B cell (primary cell): Measurements from ENCODE around the gene SLC2A4RG. TPM values are rescaled to one million over a fixed set of nuclear protein-coding genes. Genes with fewer than 3 reads are reported as not detected.

Experiments
- ATAC-seq: fragments of 200-7000 bp; cut with Tn5 transposase; one replicate; pipeline ENCODE4 v1.10.0; 2021; ENCODE audit warnings: low read depth, mild to moderate bottlenecking, moderate number of reproducible peaks, moderate library complexity
- CTCF ChIA-PET: fragments of 350-600 bp; sonication (Branson Sonifier 250); formaldehyde crosslinking; loops from one replicate; lab custom pipeline; 2021; ENCODE audit warnings: antibody characterized with exemption, inconsistent platforms; lab: Charles Lee
- POLR2A ChIA-PET: fragments of 350-600 bp; sonication (Branson Sonifier 250); formaldehyde crosslinking; loops from one replicate; lab custom pipeline; 2021; ENCODE audit warnings: antibody characterized with exemption; lab: Charles Lee
- DNase-seq: peaks from one replicate; pipeline ENCODE4 v3.0.0; 2013
- H2AFZ ChIP-seq: 2 replicates; pipeline ENCODE4 v1.6.1; 2012; ENCODE audit warnings: mild to moderate bottlenecking, low read depth, low read length; ENCODE audit not compliant: insufficient read depth, poor library complexity, severe bottlenecking
- H3K27ac ChIP-seq, 2 donors: 1 replicate in 1 of 2; 2 replicates in 1 of 2; pipeline ENCODE4 v1.5.1; 2012 to 2013; ENCODE audit warnings: low read length in 2 of 2, mild to moderate bottlenecking in 2 of 2, moderate library complexity in 1 of 2
- H3K27me3 ChIP-seq, 4 experiments: fragments of 200-600 bp in 1 of 4; sonication (generic) in 1 of 4; replicated peaks in 1 of 4; 1 replicate in 2 of 4; 2 replicates in 2 of 4; pipeline versions ENCODE4 v1.6.1 to v1.7.0; 2013 to 2016; ENCODE audit warnings: low read length in 3 of 4, mild to moderate bottlenecking in 2 of 4, mixed read lengths in 1 of 4, moderate library complexity in 1 of 4; ENCODE audit not compliant: insufficient read depth in 4 of 4, control insufficient read depth in 3 of 4; ENCODE audit errors: control extremely low read depth in 1 of 4
- H3K36me3 ChIP-seq, 2 experiments: replicated peaks in 1 of 2; 1 replicate in 1 of 2; 2 replicates in 1 of 2; pipeline versions ENCODE4 v1.6.1 to v1.7.1; 2013; ENCODE audit warnings: low read length in 1 of 2; ENCODE audit not compliant: insufficient read depth in 2 of 2, control insufficient read depth in 1 of 2; ENCODE audit errors: control extremely low read depth in 1 of 2, extremely low read depth in 1 of 2
- H3K4me1 ChIP-seq, 2 donors: fragments of 200-600 bp in 1 of 2; sonication (generic) in 1 of 2; 1 replicate in 1 of 2; 2 replicates in 1 of 2; pipeline versions ENCODE4 v1.5.1 to v1.6.1; 2013 to 2017; ENCODE audit warnings: low read length in 2 of 2; ENCODE audit not compliant: control insufficient read depth in 2 of 2, insufficient read depth in 2 of 2
- H3K4me2 ChIP-seq: replicated peaks from 2 replicates; pipeline ENCODE3; 2012; ENCODE audit warnings: mild to moderate bottlenecking, low read depth, low read length; ENCODE audit not compliant: poor library complexity, severe bottlenecking
- H3K4me3 ChIP-seq, 5 experiments: fragments of 200-600 bp in 1 of 5; sonication (generic) in 1 of 5; 1 replicate in 3 of 5; 2 replicates in 2 of 5; pipeline versions ENCODE4 v1.5.1 to v1.7.0; 2011 to 2016; ENCODE audit warnings: low read length in 4 of 5, mild to moderate bottlenecking in 4 of 5, low read depth in 2 of 5, control low read depth in 1 of 5, moderate library complexity in 1 of 5; ENCODE audit not compliant: insufficient read depth in 1 of 5; ENCODE audit errors: control extremely low read depth in 1 of 5, extremely low read depth in 1 of 5
- H3K79me2 ChIP-seq: fragments of 200-600 bp; sonication (generic); one replicate; pipeline ENCODE4 v1.6.0; 2016; ENCODE audit warnings: low read length; ENCODE audit not compliant: control insufficient read depth, insufficient read depth
- H3K9ac ChIP-seq: fragments of 200-600 bp; sonication (generic); 2 replicates; pipeline ENCODE4 v1.6.1; 2017; ENCODE audit warnings: mild to moderate bottlenecking, low read length, moderate library complexity
- H3K9me3 ChIP-seq, 3 donors: one replicate each; pipeline versions ENCODE4 v1.6.1 to v1.7.1; 2013; ENCODE audit warnings: low read length in 2 of 3; ENCODE audit not compliant: control insufficient read depth in 2 of 3, insufficient read depth in 1 of 3; ENCODE audit errors: control extremely low read depth in 1 of 3
- H4K20me1 ChIP-seq: 2 replicates; pipeline ENCODE4 v1.6.0; 2012; ENCODE audit warnings: mild to moderate bottlenecking, low read length; ENCODE audit not compliant: insufficient read depth, control insufficient read depth, poor library complexity, severe bottlenecking
- H3K27ac Mint-ChIP-seq: one replicate; pipeline ENCODE4 v1.8.0; 2021; ENCODE audit warnings: mixed read lengths
- H3K27me3 Mint-ChIP-seq: one replicate; pipeline ENCODE4 v1.8.0; 2021; ENCODE audit warnings: mixed read lengths
- H3K4me1 Mint-ChIP-seq: one replicate; pipeline ENCODE4 v1.8.0; 2021; ENCODE audit warnings: mixed read lengths
- H3K4me3 Mint-ChIP-seq: one replicate; pipeline ENCODE4 v1.8.0; 2021; ENCODE audit warnings: mixed read lengths
- H3K9me3 Mint-ChIP-seq: one replicate; pipeline ENCODE4 v1.8.0; 2022; ENCODE audit warnings: mixed read lengths; ENCODE audit not compliant: insufficient read depth
- EZH2 ChIP-seq: IDR thresholded peaks from 2 replicates; pipeline ENCODE4 v1.6.1; 2012; ENCODE audit warnings: borderline replicate concordance, low read depth, mild to moderate bottlenecking, moderate library complexity, low read length; ENCODE audit not compliant: insufficient read depth, poor library complexity, severe bottlenecking
- WGBS: methylation state at CpG from one replicate; pipeline ENCODE4 v1.1.5; 2013; ENCODE audit warnings: missing lambda C conversion rate; ENCODE audit not compliant: insufficient coverage; 5-methylcytosine and 5-hydroxymethylcytosine counted together
- intact Hi-C: fragments of 100-400 bp; cut with micrococcal nuclease; formaldehyde crosslinking; loops from one replicate; pipeline ENCODE4 v1.10.0; 2022
- polyA plus RNA-seq: library from polyadenylated mRNA; depleted of rRNA; stranded (reverse); fragments of >200 nt; gene quantifications from 2 replicates; pipeline ENCODE4 v1.2.3, GENCODE V29; 2012
- total RNA-seq, 2 donors: library from RNA; stranded (reverse); fragments of 120-200 nt in 1 of 2; gene quantifications; 1 replicate in 1 of 2; 2 replicates in 1 of 2; pipeline versions ENCODE4 v1.2.3 to v1.2.4, GENCODE V29; 2013 to 2022
- TF ChIP-seq, protein P1 (sequence below): fragments of 200-600 bp; IDR thresholded peaks from one replicate; pipeline ENCODE4 v1.8.0; 2022; ENCODE audit warnings: antibody characterized with exemption, mild to moderate bottlenecking

SLC2A4RG gene
- total and polyA plus RNA-seq, 2 donors (not counting 1 experiment from before 2014, with no cell fraction given): 39.7 to 49.4 TPM

DNA sequence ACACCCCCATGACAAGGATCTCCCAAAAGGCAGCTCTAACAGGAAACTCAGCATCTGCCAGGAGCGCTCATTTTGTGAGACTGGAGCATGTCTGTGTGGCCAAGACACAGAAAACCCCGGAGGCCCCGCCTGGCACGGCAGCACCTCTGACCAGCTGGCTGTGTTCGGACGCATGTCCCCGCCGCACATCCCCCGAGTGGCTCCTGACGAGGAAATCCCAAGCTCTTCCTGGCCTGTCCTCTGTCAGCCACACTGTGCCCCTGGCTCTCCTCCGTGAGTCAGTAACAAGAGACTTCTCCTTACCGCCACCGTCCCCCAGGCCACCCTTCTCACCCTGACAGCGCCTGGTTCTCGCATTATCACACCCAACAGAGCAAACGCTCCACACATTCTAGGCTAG lies 14.4 kb downstream of the SLC2A4RG start:
- no peak overlapping the region for H3K4me3 Mint-ChIP-seq
- peaks cover 0 to 3% (median 0%) of the 10 kb centered on the region in 3 donors for H3K9me3 ChIP-seq
- H3K4me3 ChIP-seq: no peak overlapping the region
- intact Hi-C loops: no loop called here
- no peaks in the 10 kb centered on the region for H3K36me3 ChIP-seq
- ChIA-PET POLR2A (no interaction called here), CTCF (no interaction called here)
- no peaks in the 10 kb centered on the region for H3K27me3 ChIP-seq
- H3K4me1 Mint-ChIP-seq: no peaks in the 10 kb centered on the region
- no peak overlapping the region for H3K9ac ChIP-seq
- no peak overlapping the region for H2AFZ ChIP-seq
- no peak for ATAC-seq
- no peaks in the 10 kb centered on the region for H3K79me2 ChIP-seq
- no peaks in the 10 kb centered on the region for H4K20me1 ChIP-seq
- no peaks in the 10 kb centered on the region for H3K4me1 ChIP-seq
- no peak overlapping the region for H3K4me2 ChIP-seq
- H3K27me3 Mint-ChIP-seq: peaks cover 4% of the 10 kb centered on the region
- H3K27ac ChIP-seq: no peak overlapping the region
- H3K27ac Mint-ChIP-seq: no peak overlapping the region
- no peak for DNase-seq
- TF ChIP-seq, protein P1, sequence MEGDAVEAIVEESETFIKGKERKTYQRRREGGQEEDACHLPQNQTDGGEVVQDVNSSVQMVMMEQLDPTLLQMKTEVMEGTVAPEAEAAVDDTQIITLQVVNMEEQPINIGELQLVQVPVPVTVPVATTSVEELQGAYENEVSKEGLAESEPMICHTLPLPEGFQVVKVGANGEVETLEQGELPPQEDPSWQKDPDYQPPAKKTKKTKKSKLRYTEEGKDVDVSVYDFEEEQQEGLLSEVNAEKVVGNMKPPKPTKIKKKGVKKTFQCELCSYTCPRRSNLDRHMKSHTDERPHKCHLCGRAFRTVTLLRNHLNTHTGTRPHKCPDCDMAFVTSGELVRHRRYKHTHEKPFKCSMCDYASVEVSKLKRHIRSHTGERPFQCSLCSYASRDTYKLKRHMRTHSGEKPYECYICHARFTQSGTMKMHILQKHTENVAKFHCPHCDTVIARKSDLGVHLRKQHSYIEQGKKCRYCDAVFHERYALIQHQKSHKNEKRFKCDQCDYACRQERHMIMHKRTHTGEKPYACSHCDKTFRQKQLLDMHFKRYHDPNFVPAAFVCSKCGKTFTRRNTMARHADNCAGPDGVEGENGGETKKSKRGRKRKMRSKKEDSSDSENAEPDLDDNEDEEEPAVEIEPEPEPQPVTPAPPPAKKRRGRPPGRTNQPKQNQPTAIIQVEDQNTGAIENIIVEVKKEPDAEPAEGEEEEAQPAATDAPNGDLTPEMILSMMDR: no peak
- no peak for TF ChIP-seq EZH2
- H3K9me3 Mint-ChIP-seq: no peaks in the 10 kb centered on the region
- WGBS: 95% methylated on average over 10 of the region's 16 CpGs

DNA sequence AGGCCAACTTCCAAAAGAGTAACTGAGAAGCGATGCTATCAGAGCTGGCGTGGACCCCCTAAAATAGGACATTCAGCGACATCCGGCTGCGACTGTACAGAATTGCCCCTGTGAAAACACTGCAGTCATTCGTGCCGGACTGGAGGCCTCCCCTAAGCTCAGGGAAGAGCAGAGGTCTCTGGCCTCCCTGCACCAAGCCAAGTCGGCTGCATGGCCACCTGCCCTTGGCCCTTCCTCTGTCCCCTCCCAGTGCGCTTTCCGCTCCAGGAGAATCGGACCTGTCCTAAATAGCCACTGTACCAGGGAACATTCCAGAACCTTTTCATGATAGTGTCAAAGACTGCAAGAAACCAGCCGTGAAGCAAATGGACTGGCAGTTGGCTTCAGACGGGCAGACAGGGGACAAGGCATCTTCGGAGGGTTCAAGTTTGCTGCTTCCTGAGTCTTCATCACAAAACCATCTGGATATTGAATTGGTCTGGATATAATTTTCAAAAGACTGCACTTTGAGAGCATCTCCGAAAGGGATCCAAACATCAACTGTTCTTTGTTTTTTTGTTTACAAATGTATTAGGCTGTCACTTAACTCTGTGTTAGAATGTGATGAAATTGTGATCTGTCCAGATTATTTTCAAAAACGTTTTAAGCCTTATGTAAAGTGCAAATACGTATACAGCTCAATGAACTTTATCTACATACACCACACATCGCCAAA lies 16.5 kb downstream of the SLC2A4RG start:
- CTCF ChIA-PET: interaction anchor here (0.6 kb wide), 1 partner anchor 29 kb away, joined by 4 read pairs; no protein-coding TSS in a partner anchor
- H3K4me1 Mint-ChIP-seq: no peaks in the 10 kb centered on the region

More for the DNA sequence above, 16.5 kb downstream of the SLC2A4RG start:
- no peak overlapping the region for H3K4me2 ChIP-seq
- no peaks in the 10 kb centered on the region for H3K4me1 ChIP-seq
- Mint-ChIP-seq H3K27ac (no peak overlapping the region), H3K4me3 (no peak overlapping the region), H3K9me3 (no peaks in the 10 kb centered on the region), H3K27me3 (peaks cover 4% of the 10 kb centered on the region)
- no peaks in the 10 kb centered on the region for H3K27me3 ChIP-seq
- no peak overlapping the region for H2AFZ ChIP-seq
- no peaks in the 10 kb centered on the region for H4K20me1 ChIP-seq
- peaks cover 0 to 3% (median 0%) of the 10 kb centered on the region in 3 donors for H3K9me3 ChIP-seq
- H3K36me3 ChIP-seq: no peaks in the 10 kb centered on the region
- POLR2A ChIA-PET: no interaction called here
- ATAC-seq (no peak), DNase-seq (no peak)
- intact Hi-C loops: no loop called here
- WGBS: 97% methylated on average over 16 of the region's 18 CpGs
- no peak for TF ChIP-seq EZH2
- TF ChIP-seq, protein P1: no peak
- no peak overlapping the region for H3K27ac ChIP-seq
- H3K79me2 ChIP-seq: no peaks in the 10 kb centered on the region
- H3K9ac ChIP-seq: no peak overlapping the region
- no peak overlapping the region for H3K4me3 ChIP-seq
